ENCODE measurements around the gene SCFD2. TPM values are rescaled to one million over a fixed set of nuclear protein-coding genes. Genes with fewer than 3 reads are reported as not detected.

Gene SCFD2
- total and polyA plus RNA-seq, 2 donors (not counting 3 experiments of a cell fraction or from before 2014, with no cell fraction given): 12.3 to 22.8 TPM

DNA sequence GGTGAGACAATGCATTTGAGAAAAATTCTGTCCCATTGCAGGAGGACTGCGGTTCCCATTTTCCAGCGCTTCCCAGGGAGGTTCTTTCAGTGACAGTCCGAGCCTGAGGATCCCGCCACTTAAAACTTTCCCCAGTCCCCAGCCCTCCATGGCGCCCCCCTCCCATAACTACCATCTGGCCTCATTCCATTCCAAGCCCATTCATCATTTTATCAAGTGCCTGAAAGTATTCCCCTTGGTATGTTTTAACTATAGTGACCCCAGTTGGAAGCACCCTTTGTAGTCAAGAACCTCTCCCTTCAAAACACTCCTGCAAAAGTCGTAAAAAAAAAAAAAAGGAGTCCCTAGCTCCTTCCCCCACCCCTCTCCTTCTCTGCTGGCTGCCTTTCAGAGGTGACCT is 502.5 kb downstream of the SCFD2 start:
- Histone ChIP-seq H3K9me3 (replicated peaks; ENCODE audit: control insufficient read depth, insufficient read depth, low read length) (no peaks in the 10 kb centered on the region), H3K36me3 (ENCODE audit: control insufficient read depth in 2 of 2, extremely low read depth in 1 of 2, insufficient read depth in 2 of 2, low read length in 2 of 2) (no peaks in the 10 kb centered on the region), H3K9me1 (replicated peaks; ENCODE audit: control insufficient read depth, extremely low read depth, insufficient read depth, low read length) (no peaks in the 10 kb centered on the region), H3K4me1 (ENCODE audit: control insufficient read depth, extremely low read depth, insufficient read depth, low read length) (peaks cover 9% of the 10 kb centered on the region), H3K4me2 (ENCODE audit: insufficient read depth, low read length) (no peak overlapping the region), H3K27me3 (ENCODE audit: control insufficient read depth in 2 of 2, insufficient read depth in 2 of 2, low read length in 2 of 2) (peaks cover 32 to 55% of the 10 kb centered on the region in 2 experiments), H3K79me2 (ENCODE audit: control insufficient read depth, insufficient read depth, low read length) (no peaks in the 10 kb centered on the region), H4K20me1 (replicated peaks; ENCODE audit: control insufficient read depth, extremely low read depth, insufficient read depth, low read length) (no peaks in the 10 kb centered on the region), H2AFZ (ENCODE audit: low read depth, low read length) (no peak overlapping the region), H3K27ac (ENCODE audit: insufficient read depth, low read depth, low read length) (no peak overlapping the region), H3K4me3 (replicated peaks in 1 of 3; ENCODE audit: insufficient read depth in 1 of 3, low read depth in 1 of 3, low read length in 3 of 3) (no peak overlapping the region), H3K9ac (replicated peaks; ENCODE audit: extremely low read depth, insufficient read depth, low read length) (no peak overlapping the region)
- FAIRE-seq: no peak
- POLR2A ChIA-PET: no interaction called here
- CTCF ChIA-PET: interaction anchor here (0.7 to 1.9 kb wide), 2 partner anchors 10 to 48 kb away, joined by 3 to 5 read pairs; no protein-coding TSS in a partner anchor
- intact Hi-C loops (cut with micrococcal nuclease): loop anchor here (2.0 to 10.0 kb wide), 5 partner anchors 49 to 319 kb away; no protein-coding TSS in a partner anchor
- TF ChIP-seq POLR2A (IDR thresholded peaks at IDR 0.05; ENCODE audit: low read depth, low read length) (no peak), EZH2 (IDR thresholded peaks at IDR 0.05; ENCODE audit: borderline replicate concordance, low read depth, low read length, severe bottlenecking) (no peak)
- no TSS peak for BruUV-seq (replicated peaks)
- dilution Hi-C loops (cut with MboI; ENCODE audit: extremely low pct_ligation_motif_present, low sequenced_read_pairs): no loop called here
- no peak for DNase-seq (ENCODE audit: low read depth, low spot score)

- CTCF ChIA-PET: interaction anchor here (0.7 to 1.9 kb wide), 2 partner anchors 10 to 49 kb away, joined by 3 to 5 read pairs; no protein-coding TSS in a partner anchor
- H3K27ac ChIP-seq (ENCODE audit: insufficient read depth, low read depth, low read length): no peak overlapping the region
- no TSS peak for BruUV-seq (replicated peaks)
Observed at GRCh38 chr4:52862639-52863161, 503.2 kb downstream of the SCFD2 start.

More at GRCh38 chr4:52862639-52863161, 503.2 kb downstream of the SCFD2 start:
- DNase-seq (ENCODE audit: low read depth, low spot score) (peak; percentile 29), FAIRE-seq (no peak)
- no peak for TF ChIP-seq GATA2 (IDR thresholded peaks at IDR 0.05; ENCODE audit: insufficient read depth, insufficient read length, low read depth, low read length)
- no peak for TF ChIP-seq FOS (IDR thresholded peaks at IDR 0.05; ENCODE audit: borderline replicate concordance, insufficient read depth, low read length)
- TF ChIP-seq JUN (IDR thresholded peaks at IDR 0.05; ENCODE audit: borderline replicate concordance, insufficient read depth, insufficient read length, low read depth): no peak
- TF ChIP-seq EZH2 (IDR thresholded peaks at IDR 0.05; ENCODE audit: borderline replicate concordance, low read depth, low read length, severe bottlenecking): peak; percentile 95
- TF ChIP-seq CTCF (IDR thresholded peaks at IDR 0.05; ENCODE audit: extremely low read depth in 1 of 2, insufficient read depth in 1 of 2, low read depth in 1 of 2, low read length in 2 of 2): no peak
- TF ChIP-seq MYC (IDR thresholded peaks at IDR 0.05; ENCODE audit: low read depth, low read length): no peak
- no peak for TF ChIP-seq POLR2AphosphoS5 (IDR thresholded peaks at IDR 0.05; ENCODE audit: insufficient read depth, low read depth, low read length)
- no peak for TF ChIP-seq MAX (IDR thresholded peaks at IDR 0.05; ENCODE audit: insufficient read depth, insufficient read length)
- H3K27me3 ChIP-seq (ENCODE audit: control insufficient read depth in 2 of 2, insufficient read depth in 2 of 2, low read length in 2 of 2): peaks cover 32 to 55% of the 10 kb centered on the region in 2 experiments
- no peaks in the 10 kb centered on the region for H3K36me3 ChIP-seq (ENCODE audit: control insufficient read depth in 2 of 2, extremely low read depth in 1 of 2, insufficient read depth in 2 of 2, low read length in 2 of 2)
- peak overlapping the region; percentile 90 for H2AFZ ChIP-seq (ENCODE audit: low read depth, low read length)
- no peak overlapping the region for H3K9ac ChIP-seq (replicated peaks; ENCODE audit: extremely low read depth, insufficient read depth, low read length)
- H3K4me2 ChIP-seq (ENCODE audit: insufficient read depth, low read length): peak overlapping the region; percentile 39
- intact Hi-C loops (cut with micrococcal nuclease): loop anchor here (2.0 to 10.0 kb wide), 5 partner anchors 50 to 318 kb away; no protein-coding TSS in a partner anchor
- peak overlapping the region in 2 of 3 experiments; percentile 35 to 50 for H3K4me3 ChIP-seq (replicated peaks in 1 of 3; ENCODE audit: insufficient read depth in 1 of 3, low read depth in 1 of 3, low read length in 3 of 3)
- POLR2A ChIA-PET: no interaction called here
- no peaks in the 10 kb centered on the region for H3K9me3 ChIP-seq (replicated peaks; ENCODE audit: control insufficient read depth, insufficient read depth, low read length)
- dilution Hi-C loops (cut with MboI; ENCODE audit: extremely low pct_ligation_motif_present, low sequenced_read_pairs): no loop called here
- H3K4me1 ChIP-seq (ENCODE audit: control insufficient read depth, extremely low read depth, insufficient read depth, low read length): peaks cover 9% of the 10 kb centered on the region
- no peaks in the 10 kb centered on the region for H3K79me2 ChIP-seq (ENCODE audit: control insufficient read depth, insufficient read depth, low read length)
- no peaks in the 10 kb centered on the region for H4K20me1 ChIP-seq (replicated peaks; ENCODE audit: control insufficient read depth, extremely low read depth, insufficient read depth, low read length)
- H3K9me1 ChIP-seq (replicated peaks; ENCODE audit: control insufficient read depth, extremely low read depth, insufficient read depth, low read length): no peaks in the 10 kb centered on the region
